Nucleus accumbens (tissue), 56 donors: ENCODE data around the gene RPIA.
"Not testable (repeated sequence)": the region's sequence is repeated elsewhere in the genome, so short reads cannot be mapped to it uniquely, and the experiment has no call there.

Experiments used
- DNase-seq, 56 donors: peaks; one replicate each; lab custom pipeline; 2025; lab: John Stamatoyannopoulos, UW

Gene RPIA

DNA sequence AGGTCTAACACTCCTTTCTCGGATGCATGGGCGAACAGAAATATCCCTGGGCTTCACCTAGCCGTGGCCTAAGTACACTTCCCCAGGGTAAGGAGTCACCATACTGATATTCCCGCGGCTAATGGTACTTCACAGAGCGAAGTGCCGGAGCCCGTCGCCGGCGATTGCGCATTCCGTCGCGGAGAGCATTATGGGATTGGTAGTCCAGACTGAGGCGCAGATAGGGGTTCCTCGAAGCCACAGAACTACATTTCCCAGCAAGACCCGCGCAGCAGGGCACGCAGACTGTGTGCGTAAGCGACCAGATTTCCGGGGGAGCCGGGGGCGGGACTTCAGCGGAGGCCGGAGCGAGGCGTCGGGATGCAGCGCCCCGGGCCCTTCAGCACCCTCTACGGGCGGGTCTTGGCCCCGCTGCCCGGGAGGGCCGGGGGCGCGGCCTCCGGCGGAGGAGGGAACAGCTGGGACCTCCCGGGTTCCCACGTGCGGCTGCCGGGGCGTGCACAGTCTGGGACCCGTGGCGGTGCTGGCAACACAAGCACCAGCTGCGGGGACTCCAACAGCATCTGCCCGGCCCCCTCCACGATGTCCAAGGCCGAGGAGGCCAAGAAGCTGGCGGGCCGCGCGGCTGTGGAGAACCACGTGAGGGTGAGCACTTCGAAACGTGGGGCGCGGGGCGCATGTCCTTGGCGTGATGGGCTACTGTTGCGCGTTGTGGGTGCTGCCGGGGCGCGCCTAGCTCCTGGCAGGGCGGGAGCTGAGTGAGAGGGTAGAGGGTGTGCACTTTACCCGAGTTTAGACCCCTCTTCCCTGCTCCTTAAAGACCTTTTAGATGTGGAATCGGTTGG, at the start of gene RPIA:
Gene RPIA (plus strand): TSS at position 335 of the 845 bp plus-strand sequence. CDS start 26 bp downstream, at position 361.
- DNase-seq, result peak; percentile 89 to 99 (median 98)

- DNase-seq, result no peak
Observed at GRCh38 chr2:88642278-88642677, 49.2 kb upstream of the RPIA start.

- not testable (repeated sequence) for DNase-seq
Observed at GRCh38 chr2:88645291-88645882, 46.1 kb upstream of the RPIA start.

GRCh38 chr2:88651646-88652045, 39.8 kb upstream of the RPIA start:
- no peak for DNase-seq

GRCh38 chr2:88654714-88655113, 36.8 kb upstream of the RPIA start:
- no peak for DNase-seq

- no peak for DNase-seq
Observed at GRCh38 chr2:88656690-88657089, 34.8 kb upstream of the RPIA start.

- no peak for DNase-seq
Observed at GRCh38 chr2:88657131-88657530, 34.3 kb upstream of the RPIA start.

- no peak for DNase-seq
Observed at GRCh38 chr2:88658326-88658725, 33.1 kb upstream of the RPIA start.

DNA sequence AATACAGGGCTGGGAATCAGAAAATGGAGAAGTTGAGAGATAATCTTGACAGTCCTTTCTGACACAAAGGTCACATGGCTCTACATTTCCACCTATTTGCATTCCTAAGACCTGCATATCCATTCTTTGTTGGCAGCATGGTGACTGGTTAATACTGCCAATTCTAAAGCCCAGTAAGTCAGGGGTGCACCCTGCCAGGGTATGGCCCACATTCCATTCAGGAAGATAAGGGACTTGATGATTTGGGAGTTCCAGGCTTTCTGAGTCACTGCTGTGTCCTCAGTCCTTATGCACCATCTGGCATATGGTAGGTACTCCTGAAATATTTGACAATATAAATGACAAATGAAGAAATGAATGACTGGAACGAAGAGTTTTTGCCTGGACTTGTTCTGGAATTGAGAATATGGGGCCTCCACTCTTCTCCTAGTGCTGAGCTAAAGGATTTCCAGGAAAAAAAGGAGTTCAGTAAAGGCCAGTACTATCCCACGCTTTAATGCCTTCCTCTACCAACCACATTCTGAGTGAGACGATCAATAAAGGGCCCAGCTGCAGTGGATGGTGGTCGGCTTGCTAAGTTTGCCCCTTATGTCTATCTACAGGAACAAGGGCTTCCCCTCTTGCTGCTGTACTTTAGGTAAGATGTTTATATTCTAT, 32.5 kb upstream of the RPIA start:
- DNase-seq, result no peak

- DNase-seq, result no peak
Observed at GRCh38 chr2:88659538-88659915, 31.9 kb upstream of the RPIA start.

DNA sequence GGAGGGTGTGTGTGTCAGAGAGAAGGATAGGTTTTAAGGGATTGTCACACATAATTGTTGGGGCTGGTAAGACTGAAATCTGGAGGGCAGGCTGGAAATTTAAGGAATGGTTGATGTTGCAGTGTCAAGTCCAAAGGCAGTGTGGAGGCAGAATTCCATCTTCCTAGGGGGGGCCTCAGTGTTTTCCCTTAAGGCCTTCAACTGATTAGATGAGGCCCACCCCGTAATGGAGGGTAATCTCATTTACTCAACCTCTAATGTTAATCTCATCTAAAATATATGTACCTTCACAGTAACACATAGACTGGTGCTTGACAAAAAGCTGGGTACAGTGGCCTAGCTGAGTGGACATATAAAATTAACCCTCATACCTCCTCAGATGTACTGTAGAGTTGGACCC, 30.9 kb upstream of the RPIA start:
- DNase-seq, result no peak

DNA sequence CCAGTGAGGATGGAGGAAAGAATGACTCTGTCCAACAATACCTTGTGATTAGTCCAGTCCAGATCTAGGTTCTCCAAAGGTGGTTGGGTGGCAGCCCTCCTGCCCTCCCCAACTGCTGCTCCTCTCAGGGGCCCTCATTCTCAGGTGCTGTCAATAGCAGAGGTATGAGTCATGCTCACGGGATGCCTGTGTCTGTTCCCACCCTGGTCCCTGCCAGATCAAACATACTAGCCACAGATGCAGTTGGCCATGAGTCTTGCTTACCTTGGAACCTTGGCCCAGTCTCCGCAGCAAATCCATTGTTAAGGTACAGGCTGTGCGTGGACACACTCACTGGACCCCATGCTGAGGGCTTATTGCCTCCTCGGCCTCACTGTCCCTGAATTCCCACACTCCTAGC, 24.9 kb upstream of the RPIA start:
- DNase-seq, result no peak

DNA sequence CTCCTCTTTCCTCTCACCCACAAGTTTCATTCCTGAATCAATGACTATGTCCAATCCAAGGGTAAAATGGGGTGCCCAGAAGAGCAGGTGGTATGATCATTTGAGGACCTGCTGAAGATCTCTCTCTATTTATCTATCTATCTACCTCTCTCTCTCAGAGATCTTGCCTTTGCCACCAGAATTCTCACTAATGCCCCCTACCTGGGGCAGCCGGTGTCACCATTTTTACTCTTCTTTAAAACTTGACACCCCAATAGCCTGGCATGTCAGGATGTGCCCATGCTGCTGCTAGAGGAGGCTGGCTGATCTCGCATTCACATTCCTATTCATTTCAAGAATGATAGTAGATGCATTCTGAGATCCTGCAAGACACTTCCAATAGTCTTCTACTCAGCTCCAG, 24.3 kb upstream of the RPIA start:
- no peak for DNase-seq

GRCh38 chr2:88668862-88669261, 22.6 kb upstream of the RPIA start:
- DNase-seq, result no peak

DNA sequence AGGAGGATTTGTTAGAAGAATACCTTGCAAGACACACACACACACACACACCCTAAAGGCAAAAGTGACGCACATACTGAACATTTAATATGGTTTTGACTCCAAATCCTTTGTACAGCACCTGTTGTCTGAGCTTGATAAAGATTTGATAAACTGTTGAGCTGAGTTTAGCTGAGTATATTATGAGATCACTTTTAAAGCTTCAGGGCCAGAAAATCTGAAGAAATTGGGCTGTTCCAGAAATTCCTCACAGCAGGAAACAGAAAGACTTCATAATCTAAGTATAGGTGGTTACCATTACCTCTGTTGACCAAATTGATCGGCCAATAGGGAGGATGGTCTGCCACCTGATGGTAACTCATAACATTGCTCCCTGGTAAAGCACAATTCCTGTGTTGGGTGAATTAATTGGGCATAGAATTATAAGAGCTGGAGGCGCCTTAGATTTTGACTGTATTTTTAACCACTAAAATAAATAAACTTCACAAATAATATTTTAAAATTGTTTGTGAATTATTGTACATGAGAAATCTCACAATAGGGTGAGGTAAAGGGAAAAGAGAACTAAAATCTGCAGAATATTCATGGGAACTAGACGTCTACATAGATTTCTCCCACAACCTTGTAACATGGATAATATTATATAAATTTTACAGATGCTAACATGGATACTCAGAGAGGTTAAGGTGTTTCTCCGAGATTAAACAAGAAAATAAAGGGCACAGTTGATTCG, 21.8 kb upstream of the RPIA start:
- DNase-seq, result peak in 1 of 56 donors; percentile 5

DNA sequence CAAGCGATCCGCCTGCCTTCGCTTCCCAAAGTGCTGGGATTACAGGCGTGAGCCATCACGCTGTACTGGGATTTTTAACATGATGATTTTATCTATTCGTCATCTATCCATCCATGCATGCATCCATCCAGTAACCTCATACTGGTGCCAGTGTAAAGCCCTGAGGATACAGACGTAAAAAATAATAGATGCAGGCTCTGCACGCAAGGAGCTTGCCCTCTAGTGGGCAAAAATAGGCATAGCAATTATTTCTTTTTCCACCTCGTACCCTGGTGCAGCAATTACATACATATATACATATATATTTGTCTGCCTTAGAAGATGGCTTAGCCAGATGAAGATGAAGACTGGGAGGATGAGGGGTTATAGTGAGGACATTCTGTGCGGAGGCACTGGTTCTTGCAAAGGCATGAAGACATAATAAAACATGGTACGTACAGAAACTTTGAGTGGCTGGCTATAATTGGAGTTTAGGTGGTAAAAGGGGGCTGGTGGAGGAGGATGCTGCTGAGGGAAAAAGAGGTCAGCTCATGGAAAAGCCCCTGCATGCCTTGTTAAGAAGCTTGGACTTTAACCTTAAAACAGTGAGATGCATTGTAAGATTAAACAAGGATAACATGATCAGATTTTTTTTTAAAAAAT, 19.6 kb upstream of the RPIA start:
- peak in 4 of 56 donors; percentile 1 to 12 (median 4) for DNase-seq

DNA sequence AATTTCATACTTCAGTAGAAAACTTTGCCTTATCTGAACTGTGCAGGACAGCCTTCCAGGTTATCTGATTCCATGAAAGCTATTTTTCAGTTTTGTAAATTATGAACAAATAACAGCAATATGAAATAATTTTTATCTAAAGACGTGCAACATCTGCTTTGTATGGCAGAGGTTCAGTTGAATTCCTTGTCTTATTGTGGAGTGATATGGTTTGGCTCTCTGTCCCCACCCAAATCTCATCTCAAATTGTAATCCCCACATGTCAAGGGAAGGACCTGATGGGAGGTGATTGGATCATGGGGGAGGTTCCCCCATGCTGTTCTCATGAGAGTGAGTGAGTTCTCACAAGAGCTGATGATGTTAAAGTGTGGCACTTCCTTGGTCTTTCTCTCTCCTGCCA, 18.1 kb upstream of the RPIA start:
- DNase-seq, result no peak

DNA sequence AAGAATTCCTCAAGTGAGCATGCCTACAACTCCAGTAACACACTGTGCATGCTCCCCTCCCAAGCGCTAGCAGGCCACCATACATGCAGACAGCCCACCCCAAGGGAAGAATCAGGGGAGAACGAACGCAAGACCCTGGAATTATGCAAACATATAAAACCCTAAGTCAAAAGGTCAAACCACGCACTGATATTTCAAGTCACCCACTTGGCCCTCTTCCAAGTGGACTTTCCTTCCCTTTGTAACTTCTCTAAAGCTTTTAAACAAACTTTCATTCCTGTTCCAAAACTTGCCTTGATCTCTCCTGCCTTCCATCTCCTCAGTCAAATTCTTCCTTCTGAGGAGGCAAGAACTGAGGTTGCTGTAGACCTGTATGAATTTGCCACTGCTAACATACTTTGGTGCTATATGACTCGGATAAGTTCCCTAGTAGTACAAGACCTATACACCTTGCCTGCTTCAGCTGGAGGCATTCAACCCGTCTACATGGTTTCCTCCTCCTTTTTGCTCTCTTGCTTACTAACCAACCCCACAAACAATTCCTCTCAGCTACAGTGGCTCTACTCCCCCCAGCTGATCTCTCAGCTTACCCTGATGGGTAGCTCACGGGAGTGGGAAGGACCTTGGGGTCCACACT, 11.1 kb upstream of the RPIA start:
- DNase-seq, result no peak

- DNase-seq, result no peak
Observed at GRCh38 chr2:88680916-88681315, 10.6 kb upstream of the RPIA start.
